Measurements from ENCODE around the gene AOPEP. TPM values are rescaled to one million over a fixed set of nuclear protein-coding genes. Genes with fewer than 3 reads are reported as not detected.

Gene AOPEP
- total RNA-seq, 1 donor from 2014 or later, result 16.6 TPM

DNA sequence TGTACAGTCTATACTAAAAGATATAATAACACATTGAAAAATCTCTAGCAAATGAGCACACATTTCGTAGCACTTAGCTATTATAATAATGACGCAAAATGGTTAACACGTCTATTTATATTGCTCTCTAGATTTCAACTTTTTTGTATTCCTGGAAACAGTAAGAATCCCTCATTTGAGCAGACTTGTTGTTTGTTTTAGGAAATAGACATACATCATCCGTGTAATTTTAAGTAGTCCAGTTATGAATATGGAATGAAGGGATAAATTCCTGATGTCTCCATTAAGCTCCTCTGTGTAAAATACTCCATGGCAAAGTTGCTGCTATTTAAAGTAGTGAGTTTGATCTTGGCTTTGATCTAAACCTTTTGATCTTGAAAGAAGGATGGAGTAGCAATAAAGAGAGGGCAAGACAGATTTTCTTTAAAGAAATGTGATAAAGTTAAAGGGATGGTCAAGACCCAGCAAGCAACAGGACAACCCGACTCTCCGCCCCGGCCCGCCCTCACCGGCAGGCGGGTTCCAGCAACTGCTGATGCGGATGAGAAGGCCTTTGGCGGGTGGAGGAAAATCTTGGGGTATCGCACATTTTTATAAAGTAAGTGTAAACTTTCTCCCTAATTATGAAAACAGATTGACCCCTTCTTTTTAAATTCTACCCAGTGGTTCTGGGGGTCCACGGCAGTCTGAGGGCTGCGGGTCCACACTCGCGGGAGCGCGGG lies 277.4 kb downstream of the AOPEP start:
- H2AFZ ChIP-seq (replicated peaks), result peak overlapping the region; percentile 91
- Mint-ChIP-seq H3K27ac (peak overlapping the region; percentile 72), H3K36me3 (peaks cover 8% of the 10 kb centered on the region)

DNA sequence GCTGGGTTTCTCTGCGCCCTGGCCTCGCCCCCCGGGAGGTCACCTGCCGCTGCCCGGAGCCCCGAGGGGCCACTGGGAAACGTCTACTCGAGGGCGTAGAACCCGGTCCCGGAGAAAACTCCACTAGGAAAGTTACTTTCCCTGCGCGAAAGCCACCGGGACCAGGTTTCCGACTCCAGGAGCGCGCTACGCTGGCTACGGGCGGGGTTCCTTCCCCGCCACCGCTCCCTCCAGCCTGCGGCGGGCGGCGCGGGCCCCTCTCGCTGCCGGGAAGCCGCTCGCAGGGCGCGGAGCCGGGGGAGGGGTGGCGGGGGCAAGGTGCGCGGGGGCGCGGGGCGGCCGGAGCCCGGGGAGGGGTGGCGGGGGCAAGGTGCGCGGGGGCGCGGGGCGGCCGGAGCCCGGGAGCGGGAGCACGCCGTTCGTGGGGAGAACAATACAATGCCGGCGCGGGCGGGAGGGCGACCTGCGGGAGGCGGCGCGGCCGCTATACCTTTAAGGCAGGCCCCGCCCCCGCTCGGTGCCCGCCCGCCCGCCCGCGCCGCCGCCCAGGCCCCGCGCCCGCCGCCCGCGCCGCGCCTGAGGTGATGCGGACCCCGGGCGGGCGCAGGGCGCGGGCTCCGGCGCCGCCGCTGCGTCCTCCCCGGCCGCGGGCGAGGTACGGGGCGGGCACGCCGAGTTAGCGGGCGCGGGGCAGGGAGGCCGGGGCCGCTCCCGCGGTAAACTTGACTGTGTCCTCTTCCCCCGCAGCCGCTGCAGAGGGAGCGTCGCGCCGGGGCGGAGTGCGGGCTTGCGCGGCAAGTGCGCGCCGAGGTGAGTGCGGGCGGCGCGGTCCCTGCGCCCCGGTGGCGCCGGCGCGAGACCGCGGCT lies 278.1 kb downstream of the AOPEP start:
- H3F3A ChIP-seq (ENCODE audit: low read depth), result peaks cover 34% of the 10 kb centered on the region
- H3K4me3 Mint-ChIP-seq, result peak overlapping the region; percentile 91
- H3K4me3 ChIP-seq, result peak overlapping the region; percentile 77
- no peak overlapping the region for H3K27ac Mint-ChIP-seq
- H3K79me2 ChIP-seq (ENCODE audit: low read depth), result no peaks in the 10 kb centered on the region
- H3K9me3 Mint-ChIP-seq, result no peaks in the 10 kb centered on the region
- no peaks in the 10 kb centered on the region for H3K9me3 ChIP-seq (ENCODE audit: low read depth)
- H3K36me3 Mint-ChIP-seq, result peaks cover 10% of the 10 kb centered on the region
- H3K27ac ChIP-seq, result no peak overlapping the region
- H3K9ac ChIP-seq, result no peak overlapping the region
- peaks cover 22% of the 10 kb centered on the region for H3K4me1 ChIP-seq
- peaks cover 8% of the 10 kb centered on the region for H4K20me1 ChIP-seq (ENCODE audit: low read depth)
- peak overlapping the region; percentile 91 for H2AFZ ChIP-seq (replicated peaks)
- peaks cover 51% of the 10 kb centered on the region for H3K4me1 Mint-ChIP-seq
- TF ChIP-seq EZH2 (IDR thresholded peaks at IDR 0.05), result no peak
- TF ChIP-seq EZH2phosphoT487 (IDR thresholded peaks at IDR 0.05), result no peak
- TF ChIP-seq, protein P1, sequence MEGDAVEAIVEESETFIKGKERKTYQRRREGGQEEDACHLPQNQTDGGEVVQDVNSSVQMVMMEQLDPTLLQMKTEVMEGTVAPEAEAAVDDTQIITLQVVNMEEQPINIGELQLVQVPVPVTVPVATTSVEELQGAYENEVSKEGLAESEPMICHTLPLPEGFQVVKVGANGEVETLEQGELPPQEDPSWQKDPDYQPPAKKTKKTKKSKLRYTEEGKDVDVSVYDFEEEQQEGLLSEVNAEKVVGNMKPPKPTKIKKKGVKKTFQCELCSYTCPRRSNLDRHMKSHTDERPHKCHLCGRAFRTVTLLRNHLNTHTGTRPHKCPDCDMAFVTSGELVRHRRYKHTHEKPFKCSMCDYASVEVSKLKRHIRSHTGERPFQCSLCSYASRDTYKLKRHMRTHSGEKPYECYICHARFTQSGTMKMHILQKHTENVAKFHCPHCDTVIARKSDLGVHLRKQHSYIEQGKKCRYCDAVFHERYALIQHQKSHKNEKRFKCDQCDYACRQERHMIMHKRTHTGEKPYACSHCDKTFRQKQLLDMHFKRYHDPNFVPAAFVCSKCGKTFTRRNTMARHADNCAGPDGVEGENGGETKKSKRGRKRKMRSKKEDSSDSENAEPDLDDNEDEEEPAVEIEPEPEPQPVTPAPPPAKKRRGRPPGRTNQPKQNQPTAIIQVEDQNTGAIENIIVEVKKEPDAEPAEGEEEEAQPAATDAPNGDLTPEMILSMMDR (IDR thresholded peaks at IDR 0.05), result no peak
- no peaks in the 10 kb centered on the region for H3K27me3 Mint-ChIP-seq (ENCODE audit: insufficient read depth, low read depth)
- peak overlapping the region; percentile 98 for H3K4me2 ChIP-seq
- H3K27me3 ChIP-seq, result peaks cover 41% of the 10 kb centered on the region
- H3K36me3 ChIP-seq, result no peaks in the 10 kb centered on the region
- peak; percentile 78 for DNase-seq (ENCODE audit: low spot score)

More for the DNA sequence above, 277.4 kb downstream of the AOPEP start:
- no peak overlapping the region for H3K9ac ChIP-seq
- H3K4me3 ChIP-seq, result peak overlapping the region; percentile 77
- H3K4me2 ChIP-seq, result peak overlapping the region; percentile 98
- peaks cover 34% of the 10 kb centered on the region for H3F3A ChIP-seq (ENCODE audit: low read depth)
- H3K4me1 Mint-ChIP-seq, result peaks cover 48% of the 10 kb centered on the region
- no peaks in the 10 kb centered on the region for H3K9me3 ChIP-seq (ENCODE audit: low read depth)
- peak; percentile 66 for DNase-seq (ENCODE audit: low spot score)
- H3K27ac ChIP-seq, result no peak overlapping the region
- peaks cover 41% of the 10 kb centered on the region for H3K27me3 ChIP-seq
- H3K4me3 Mint-ChIP-seq, result peak overlapping the region; percentile 91
- no peaks in the 10 kb centered on the region for H3K9me3 Mint-ChIP-seq
- no peaks in the 10 kb centered on the region for H3K36me3 ChIP-seq
- no peaks in the 10 kb centered on the region for H3K27me3 Mint-ChIP-seq (ENCODE audit: insufficient read depth, low read depth)
- H3K4me1 ChIP-seq, result peaks cover 22% of the 10 kb centered on the region
- peaks cover 8% of the 10 kb centered on the region for H4K20me1 ChIP-seq (ENCODE audit: low read depth)
- no peaks in the 10 kb centered on the region for H3K79me2 ChIP-seq (ENCODE audit: low read depth)
- TF ChIP-seq EZH2 (IDR thresholded peaks at IDR 0.05), result peak; percentile 62
- TF ChIP-seq EZH2phosphoT487 (IDR thresholded peaks at IDR 0.05), result no peak
- TF ChIP-seq, protein P1 (IDR thresholded peaks at IDR 0.05), result no peak

DNA sequence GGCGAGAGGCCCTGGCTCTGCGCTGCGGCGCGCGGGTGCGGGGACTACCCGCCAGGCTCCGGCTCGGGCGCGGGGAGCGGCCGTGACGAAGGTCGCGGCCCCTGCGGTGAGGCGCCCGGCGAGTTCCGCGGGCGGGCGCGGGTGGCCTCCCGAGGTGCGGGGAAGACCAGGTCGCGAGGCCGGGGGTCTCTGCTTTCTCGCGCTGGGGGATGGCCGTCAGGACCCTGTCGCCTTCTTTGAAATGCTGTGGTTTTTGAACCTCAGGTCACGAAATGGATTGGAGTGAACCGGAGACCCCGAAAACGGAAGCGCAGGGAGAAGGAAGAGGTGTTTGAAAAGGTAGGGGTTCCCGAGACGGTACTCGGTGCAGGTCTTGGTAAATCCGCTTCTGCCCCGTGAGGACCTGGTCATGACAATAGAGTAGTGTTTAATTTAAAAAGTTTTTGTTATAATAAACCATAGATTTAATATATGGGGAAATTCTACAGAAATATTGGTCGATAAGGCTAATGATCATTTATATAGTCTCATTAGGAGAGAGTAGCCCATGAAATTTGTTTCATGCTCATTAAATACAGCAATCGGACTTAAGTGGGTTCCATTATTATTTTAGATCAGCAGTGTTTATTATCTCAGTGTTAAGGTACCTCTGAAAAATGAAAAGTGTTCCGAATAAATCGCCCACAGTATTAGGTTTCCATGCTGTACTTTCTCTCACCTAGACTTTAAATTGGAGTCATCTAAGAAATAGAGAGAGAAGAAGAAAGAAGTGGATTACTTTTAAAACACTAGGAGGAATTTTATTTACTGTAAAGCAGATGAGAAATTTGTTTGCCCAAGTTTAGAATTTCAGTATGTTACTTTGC lies 279.0 kb downstream of the AOPEP start:
- Histone ChIP-seq H3K4me2 (peak overlapping the region; percentile 84), H3K4me1 (peaks cover 22% of the 10 kb centered on the region), H3K27me3 (peaks cover 41% of the 10 kb centered on the region), H3K36me3 (no peaks in the 10 kb centered on the region), H3K27ac (no peak overlapping the region), H3K9me3 (ENCODE audit: low read depth) (no peaks in the 10 kb centered on the region), H2AFZ (replicated peaks) (no peak overlapping the region), H3K79me2 (ENCODE audit: low read depth) (no peaks in the 10 kb centered on the region), H4K20me1 (ENCODE audit: low read depth) (peaks cover 8% of the 10 kb centered on the region), H3K9ac (no peak overlapping the region), H3K4me3 (peak overlapping the region; percentile 77), H3F3A (ENCODE audit: low read depth) (peaks cover 34% of the 10 kb centered on the region)
- H3K4me3 Mint-ChIP-seq, result peak overlapping the region; percentile 95
- peaks cover 10% of the 10 kb centered on the region for H3K36me3 Mint-ChIP-seq
- TF ChIP-seq, protein P1 (IDR thresholded peaks at IDR 0.05), result no peak
- peak; percentile 53 for TF ChIP-seq EZH2 (IDR thresholded peaks at IDR 0.05)
- peak; percentile 28 for DNase-seq (ENCODE audit: low spot score)
- no peaks in the 10 kb centered on the region for H3K27me3 Mint-ChIP-seq (ENCODE audit: insufficient read depth, low read depth)
- H3K9me3 Mint-ChIP-seq, result no peaks in the 10 kb centered on the region
- peaks cover 51% of the 10 kb centered on the region for H3K4me1 Mint-ChIP-seq
- H3K27ac Mint-ChIP-seq, result peak overlapping the region; percentile 92
